Colonic mucosa (tissue), 4 donors: ENCODE data around the gene SRF. TPM values are rescaled to one million over a fixed set of nuclear protein-coding genes. Genes with fewer than 3 reads are reported as not detected.
A peak's percentile ranks its signal among the peaks of the same experiment; 100 is the strongest.

Experiments used
- DNase-seq: peaks from one replicate; pipeline ENCODE4 v3.0.0-alpha.2; 2020
- H3K27ac ChIP-seq: fragments of 200-600 bp; one replicate; pipeline ENCODE4 v1.8.0; 2021
- H3K27me3 ChIP-seq: fragments of 200-600 bp; one replicate; pipeline ENCODE4 v1.8.0; 2021
- H3K36me3 ChIP-seq: fragments of 200-600 bp; one replicate; pipeline ENCODE4 v1.8.0; 2021
- H3K4me1 ChIP-seq: fragments of 200-600 bp; one replicate; pipeline ENCODE4 v1.8.0; 2021; ENCODE audit warnings: mild to moderate bottlenecking
- H3K4me3 ChIP-seq: fragments of 200-600 bp; one replicate; pipeline ENCODE4 v1.8.0; 2021
- H3K9ac ChIP-seq, 2 donors: one replicate each; pipeline ENCODE4 v1.7.0; 2013; ENCODE audit warnings: control low read depth in 2 of 2, low read depth in 2 of 2, low read length in 2 of 2
- H3K9me3 ChIP-seq: fragments of 200-600 bp; one replicate; pipeline ENCODE4 v1.8.0; 2021
- intact Hi-C: fragments of 100-400 bp; cut with DNase I; formaldehyde crosslinking; loops from one replicate; pipeline ENCODE4 v1.14.1; 2022
- total RNA-seq, 2 donors: library from RNA; stranded (reverse); fragmentation: NEBNext Ultra II Directional in 1 of 2; extraction: Animal tissue kit (Norgen Biotek cat#: 25700) in 1 of 2; gene quantifications; one replicate each; pipeline ENCODE4 v1.2.1, GENCODE V29; 2021
- TF ChIP-seq, protein P1 (sequence below): fragments of 200-600 bp; IDR thresholded peaks from one replicate; pipeline ENCODE4 v1.8.0; 2022; ENCODE audit warnings: antibody characterized with exemption, mild to moderate bottlenecking
- donor health status: healthy.
- donor health status: DM: no; HTN: no; CAD: no.
- donor health status: DM: no; HTN: no; CAD: no.

The SRF gene
- total RNA-seq, 2 donors from 2014 or later, result 24.8 to 37.6 TPM

DNA sequence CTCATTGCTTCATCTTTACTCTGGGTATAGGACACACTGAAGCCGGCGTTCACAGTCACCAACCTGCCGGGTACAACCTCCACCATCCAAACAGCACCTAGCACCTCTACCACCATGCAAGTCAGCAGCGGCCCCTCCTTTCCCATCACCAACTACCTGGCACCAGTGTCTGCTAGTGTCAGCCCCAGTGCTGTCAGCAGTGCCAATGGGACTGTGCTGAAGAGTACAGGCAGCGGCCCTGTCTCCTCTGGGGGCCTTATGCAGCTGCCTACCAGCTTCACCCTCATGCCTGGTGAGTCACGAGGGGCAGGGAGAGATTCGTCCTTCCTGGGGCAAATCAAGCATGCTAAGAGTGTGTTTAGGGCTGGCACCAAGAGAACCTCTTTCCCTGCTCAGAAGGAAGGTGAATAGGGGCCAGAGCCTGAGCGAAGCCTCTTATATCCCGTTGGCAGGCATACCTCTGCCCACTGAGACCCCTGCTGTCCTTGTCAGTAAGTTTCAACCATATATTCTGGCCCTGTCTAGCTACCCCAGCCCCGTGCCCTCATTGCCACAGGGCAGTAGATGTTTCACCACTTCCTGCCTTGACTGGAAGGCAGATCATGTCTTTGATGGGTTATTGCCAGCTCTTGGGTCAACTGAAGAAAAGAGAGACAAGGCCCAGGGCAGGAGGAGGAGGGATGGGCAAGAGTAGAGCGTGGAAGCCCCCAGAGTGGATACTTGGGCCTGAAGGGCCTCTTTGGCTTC is 4.8 kb downstream of the SRF start:
- H3K27me3 ChIP-seq, result no peaks in the 10 kb centered on the region
- peaks cover 17% of the 10 kb centered on the region for H3K36me3 ChIP-seq
- H3K4me3 ChIP-seq, result no peak overlapping the region
- DNase-seq, result no peak
- H3K27ac ChIP-seq, result no peak overlapping the region
- no peaks in the 10 kb centered on the region for H3K9me3 ChIP-seq
- H3K4me1 ChIP-seq, result peaks cover 21% of the 10 kb centered on the region
- peak overlapping the region in 1 of 2 donors; percentile 0 for H3K9ac ChIP-seq
- TF ChIP-seq, protein P1, sequence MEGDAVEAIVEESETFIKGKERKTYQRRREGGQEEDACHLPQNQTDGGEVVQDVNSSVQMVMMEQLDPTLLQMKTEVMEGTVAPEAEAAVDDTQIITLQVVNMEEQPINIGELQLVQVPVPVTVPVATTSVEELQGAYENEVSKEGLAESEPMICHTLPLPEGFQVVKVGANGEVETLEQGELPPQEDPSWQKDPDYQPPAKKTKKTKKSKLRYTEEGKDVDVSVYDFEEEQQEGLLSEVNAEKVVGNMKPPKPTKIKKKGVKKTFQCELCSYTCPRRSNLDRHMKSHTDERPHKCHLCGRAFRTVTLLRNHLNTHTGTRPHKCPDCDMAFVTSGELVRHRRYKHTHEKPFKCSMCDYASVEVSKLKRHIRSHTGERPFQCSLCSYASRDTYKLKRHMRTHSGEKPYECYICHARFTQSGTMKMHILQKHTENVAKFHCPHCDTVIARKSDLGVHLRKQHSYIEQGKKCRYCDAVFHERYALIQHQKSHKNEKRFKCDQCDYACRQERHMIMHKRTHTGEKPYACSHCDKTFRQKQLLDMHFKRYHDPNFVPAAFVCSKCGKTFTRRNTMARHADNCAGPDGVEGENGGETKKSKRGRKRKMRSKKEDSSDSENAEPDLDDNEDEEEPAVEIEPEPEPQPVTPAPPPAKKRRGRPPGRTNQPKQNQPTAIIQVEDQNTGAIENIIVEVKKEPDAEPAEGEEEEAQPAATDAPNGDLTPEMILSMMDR, result no peak
- intact Hi-C loops, result no loop called here

GRCh38 chr6:43176423-43176786 is 5.3 kb downstream of the SRF start:
- DNase-seq, result no peak
- no peaks in the 10 kb centered on the region for H3K9me3 ChIP-seq
- peaks cover 21% of the 10 kb centered on the region for H3K4me1 ChIP-seq
- H3K9ac ChIP-seq, result peak overlapping the region in 1 of 2 donors; percentile 0
- H3K27ac ChIP-seq, result no peak overlapping the region
- H3K4me3 ChIP-seq, result no peak overlapping the region
- peaks cover 17% of the 10 kb centered on the region for H3K36me3 ChIP-seq
- no peaks in the 10 kb centered on the region for H3K27me3 ChIP-seq
- TF ChIP-seq, protein P1, result no peak
- intact Hi-C loops, result no loop called here

DNA sequence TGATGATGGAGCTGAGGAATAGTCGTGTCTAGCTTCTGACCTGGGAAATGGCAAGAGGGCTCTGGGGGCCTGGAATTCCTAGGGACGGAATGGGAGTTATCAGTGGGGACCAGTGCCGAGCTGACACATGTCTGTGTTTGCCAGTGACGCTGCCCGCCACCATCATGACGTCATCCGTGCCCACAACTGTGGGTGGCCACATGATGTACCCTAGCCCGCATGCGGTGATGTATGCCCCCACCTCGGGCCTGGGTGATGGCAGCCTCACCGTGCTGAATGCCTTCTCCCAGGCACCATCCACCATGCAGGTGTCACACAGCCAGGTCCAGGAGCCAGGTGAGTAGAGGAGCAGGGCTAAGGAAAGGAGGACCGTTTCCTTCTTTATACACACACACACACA is 7.1 kb downstream of the SRF start:
- H3K9ac ChIP-seq, result no peak overlapping the region
- peaks cover 17% of the 10 kb centered on the region for H3K36me3 ChIP-seq
- intact Hi-C loops, result no loop called here
- H3K27me3 ChIP-seq, result no peaks in the 10 kb centered on the region
- peaks cover 21% of the 10 kb centered on the region for H3K4me1 ChIP-seq
- TF ChIP-seq, protein P1, result no peak
- no peak for DNase-seq
- no peak overlapping the region for H3K4me3 ChIP-seq
- H3K27ac ChIP-seq, result no peak overlapping the region
- no peaks in the 10 kb centered on the region for H3K9me3 ChIP-seq

DNA sequence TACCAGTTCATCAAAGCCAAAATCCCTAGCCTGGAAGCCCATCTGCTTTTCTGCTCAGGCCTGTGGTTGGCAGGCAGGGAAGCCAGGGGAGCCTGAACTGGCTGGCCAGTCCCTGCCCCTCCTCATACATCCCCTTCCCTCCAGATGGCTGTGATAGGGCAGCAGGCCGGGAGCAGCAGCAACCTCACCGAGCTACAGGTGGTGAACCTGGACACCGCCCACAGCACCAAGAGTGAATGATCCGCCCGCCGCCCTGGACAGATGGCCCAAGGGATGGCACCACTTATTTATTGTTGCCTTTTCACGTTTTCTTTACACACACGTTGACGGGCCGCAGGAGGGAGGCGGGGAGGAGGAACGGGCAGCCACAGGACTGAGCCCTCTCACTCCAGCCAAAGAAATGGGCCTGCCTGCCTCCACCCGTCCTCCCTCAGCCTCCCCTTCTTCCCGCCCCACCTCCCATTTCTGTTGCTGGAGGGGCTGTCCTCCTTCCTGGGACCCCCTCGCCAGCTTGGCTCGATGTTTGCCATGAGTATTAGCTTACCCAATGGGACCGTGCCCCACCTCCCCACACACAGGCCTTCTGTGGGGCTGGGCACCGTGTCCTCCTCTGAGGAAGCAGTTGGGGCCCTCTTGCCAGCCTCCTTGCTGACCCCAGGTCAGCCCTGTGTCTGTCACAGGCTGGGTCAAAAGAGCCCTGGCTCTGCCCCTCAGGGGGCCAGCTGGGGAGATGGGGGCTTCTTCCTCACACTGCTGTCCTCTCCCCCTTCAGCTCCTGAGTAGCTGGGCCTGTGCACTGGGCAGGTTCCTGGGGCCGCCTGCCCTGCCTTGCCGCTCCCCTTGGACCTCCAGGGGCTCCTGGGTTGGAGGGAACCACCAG is 8.1 kb downstream of the SRF start:
- DNase-seq, result no peak
- intact Hi-C loops, result no loop called here

DNA sequence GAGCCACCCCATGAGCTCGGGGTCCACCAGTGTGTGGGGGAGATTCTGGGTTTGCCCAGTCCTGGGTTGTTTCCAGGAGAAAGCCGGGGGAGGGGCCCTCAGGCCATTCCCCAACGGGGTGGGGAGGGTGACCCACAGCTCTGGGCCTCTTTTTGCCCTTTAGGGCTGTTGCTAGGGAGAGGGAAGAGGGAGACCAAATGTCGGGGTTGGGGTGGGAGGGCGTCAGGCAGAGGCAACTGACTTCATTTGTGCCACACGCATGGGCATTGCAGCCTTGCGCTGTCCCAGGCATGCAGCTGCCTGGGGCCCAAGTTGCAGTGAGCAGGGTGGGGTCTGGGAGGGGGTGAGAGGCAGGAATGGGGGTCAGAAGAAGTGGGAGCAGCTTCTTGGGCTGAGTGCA is 9.0 kb downstream of the SRF start:
- Histone ChIP-seq H3K9me3 (no peaks in the 10 kb centered on the region), H3K4me1 (peaks cover 9% of the 10 kb centered on the region), H3K36me3 (peaks cover 17% of the 10 kb centered on the region), H3K9ac (no peak overlapping the region), H3K27me3 (no peaks in the 10 kb centered on the region), H3K27ac (no peak overlapping the region), H3K4me3 (no peak overlapping the region)
- TF ChIP-seq, protein P1, result no peak
- intact Hi-C loops, result no loop called here
- no peak for DNase-seq

More for the DNA sequence above, 8.1 kb downstream of the SRF start:
- TF ChIP-seq, protein P1, result no peak
- Histone ChIP-seq H3K9ac (no peak overlapping the region), H3K36me3 (peaks cover 17% of the 10 kb centered on the region), H3K27me3 (no peaks in the 10 kb centered on the region), H3K9me3 (no peaks in the 10 kb centered on the region), H3K27ac (no peak overlapping the region), H3K4me3 (no peak overlapping the region), H3K4me1 (peaks cover 12% of the 10 kb centered on the region)
